ENCODE results near the gene MLLT1.

MLLT1 gene

GRCh38 chr19:6204866-6205723 is 74.7 kb downstream of the MLLT1 start:
- no peak overlapping the region for H3K27ac Mint-ChIP-seq
- no peaks in the 10 kb centered on the region for H3K4me1 Mint-ChIP-seq
- ATAC-seq (peak; percentile 26), DNase-seq (ENCODE audit: low spot score in 2 of 2) (no peak)
- H3K4me3 Mint-ChIP-seq = no peak overlapping the region
- peaks cover 12% of the 10 kb centered on the region for H3K36me3 Mint-ChIP-seq
- H3K9me3 Mint-ChIP-seq = no peaks in the 10 kb centered on the region

- H3K27ac Mint-ChIP-seq = no peak overlapping the region
- peaks cover 20% of the 10 kb centered on the region for H3K36me3 Mint-ChIP-seq
Measured at GRCh38 chr19:6204212-6204611, 75.6 kb downstream of the MLLT1 start.

GRCh38 chr19:6199240-6199994 is 80.4 kb downstream of the MLLT1 start:
- Mint-ChIP-seq H3K27ac (peak overlapping the region; percentile 97), H3K9me3 (no peaks in the 10 kb centered on the region), H3K36me3 (peaks cover 22% of the 10 kb centered on the region), H3K4me3 (peak overlapping the region; percentile 100), H3K4me1 (peaks cover 20% of the 10 kb centered on the region)
- DNase-seq (ENCODE audit: low spot score in 2 of 2) = peak; percentile 97 to 99
- peak; percentile 93 for ATAC-seq

More at GRCh38 chr19:6204212-6204611, 75.6 kb downstream of the MLLT1 start:
- H3K9me3 Mint-ChIP-seq = no peaks in the 10 kb centered on the region
- H3K4me3 Mint-ChIP-seq = no peak overlapping the region
- ATAC-seq (no peak), DNase-seq (ENCODE audit: low spot score in 2 of 2) (no peak)
- peaks cover 7% of the 10 kb centered on the region for H3K4me1 Mint-ChIP-seq

- Mint-ChIP-seq H3K36me3 (peaks cover 22% of the 10 kb centered on the region), H3K4me3 (peak overlapping the region; percentile 100), H3K4me1 (peaks cover 20% of the 10 kb centered on the region), H3K9me3 (no peaks in the 10 kb centered on the region), H3K27ac (peak overlapping the region; percentile 97)
- DNase-seq (ENCODE audit: low spot score in 2 of 2) (no peak), ATAC-seq (no peak)
Measured at GRCh38 chr19:6198896-6199239, 80.9 kb downstream of the MLLT1 start.

- no peak for DNase-seq (ENCODE audit: low spot score in 2 of 2)
- peaks cover 10% of the 10 kb centered on the region for H3K36me3 Mint-ChIP-seq
- H3K4me1 Mint-ChIP-seq = peaks cover 20% of the 10 kb centered on the region
- no peak overlapping the region for H3K27ac Mint-ChIP-seq
- no peak overlapping the region for H3K4me3 Mint-ChIP-seq
- ATAC-seq = no peak
- no peaks in the 10 kb centered on the region for H3K9me3 Mint-ChIP-seq
Measured at GRCh38 chr19:6196361-6196760, 83.4 kb downstream of the MLLT1 start.

- Mint-ChIP-seq H3K4me3 (no peak overlapping the region), H3K9me3 (no peaks in the 10 kb centered on the region), H3K36me3 (no peaks in the 10 kb centered on the region), H3K4me1 (no peaks in the 10 kb centered on the region), H3K27ac (no peak overlapping the region)
- DNase-seq (ENCODE audit: low spot score in 2 of 2) = no peak
- no peak for ATAC-seq
Measured at GRCh38 chr19:6188811-6189210, 91.0 kb downstream of the MLLT1 start.

- ATAC-seq = no peak
- H3K4me1 Mint-ChIP-seq = no peaks in the 10 kb centered on the region
- H3K9me3 Mint-ChIP-seq = no peaks in the 10 kb centered on the region
- H3K36me3 Mint-ChIP-seq = no peaks in the 10 kb centered on the region
- H3K4me3 Mint-ChIP-seq = no peak overlapping the region
- H3K27ac Mint-ChIP-seq = no peak overlapping the region
- no peak for DNase-seq (ENCODE audit: low spot score in 2 of 2)
Measured at GRCh38 chr19:6187374-6187773, 92.4 kb downstream of the MLLT1 start.

- no peak overlapping the region for H3K27ac Mint-ChIP-seq
- DNase-seq (ENCODE audit: low spot score in 2 of 2) (no peak), ATAC-seq (no peak)
- no peak overlapping the region for H3K4me3 Mint-ChIP-seq
- no peaks in the 10 kb centered on the region for H3K9me3 Mint-ChIP-seq
- no peaks in the 10 kb centered on the region for H3K36me3 Mint-ChIP-seq
- H3K4me1 Mint-ChIP-seq = no peaks in the 10 kb centered on the region
Measured at GRCh38 chr19:6185835-6186834, 93.6 kb downstream of the MLLT1 start.

GRCh38 chr19:6185093-6185834 is 94.5 kb downstream of the MLLT1 start:
- DNase-seq (ENCODE audit: low spot score in 2 of 2) (no peak), ATAC-seq (no peak)
- Mint-ChIP-seq H3K27ac (no peak overlapping the region), H3K4me1 (no peaks in the 10 kb centered on the region), H3K9me3 (no peaks in the 10 kb centered on the region), H3K36me3 (no peaks in the 10 kb centered on the region), H3K4me3 (no peak overlapping the region)

- H3K4me1 Mint-ChIP-seq = no peaks in the 10 kb centered on the region
- no peak overlapping the region for H3K27ac Mint-ChIP-seq
- H3K9me3 Mint-ChIP-seq = no peaks in the 10 kb centered on the region
- DNase-seq (ENCODE audit: low spot score in 2 of 2) (no peak), ATAC-seq (no peak)
- H3K4me3 Mint-ChIP-seq = no peak overlapping the region
- H3K36me3 Mint-ChIP-seq = no peaks in the 10 kb centered on the region
Measured at GRCh38 chr19:6181119-6181518, 98.7 kb downstream of the MLLT1 start.

GRCh38 chr19:6173190-6173589 is 106.6 kb downstream of the MLLT1 start:
- no peak overlapping the region for H3K27ac Mint-ChIP-seq
- H3K9me3 Mint-ChIP-seq = no peaks in the 10 kb centered on the region
- H3K4me1 Mint-ChIP-seq = no peaks in the 10 kb centered on the region
- H3K36me3 Mint-ChIP-seq = no peaks in the 10 kb centered on the region
- no peak overlapping the region for H3K4me3 Mint-ChIP-seq
- no peak for DNase-seq (ENCODE audit: low spot score in 2 of 2)
- no peak for ATAC-seq

- DNase-seq (ENCODE audit: low spot score in 2 of 2) (no peak), ATAC-seq (no peak)
- Mint-ChIP-seq H3K27ac (no peak overlapping the region), H3K4me1 (no peaks in the 10 kb centered on the region), H3K9me3 (no peaks in the 10 kb centered on the region), H3K36me3 (no peaks in the 10 kb centered on the region), H3K4me3 (no peak overlapping the region)
Measured at GRCh38 chr19:6172074-6172863, 107.5 kb downstream of the MLLT1 start.

- Mint-ChIP-seq H3K4me1 (no peaks in the 10 kb centered on the region), H3K36me3 (no peaks in the 10 kb centered on the region), H3K4me3 (no peak overlapping the region), H3K27ac (no peak overlapping the region), H3K9me3 (no peaks in the 10 kb centered on the region)
- no peak for DNase-seq (ENCODE audit: low spot score in 2 of 2)
- ATAC-seq = no peak
Measured at GRCh38 chr19:6167115-6167514, 112.7 kb downstream of the MLLT1 start.
